OCI-LY3 (cell line): Measurements from ENCODE around the gene STIL.

ENCODE experiments used
- CTCF ChIP-seq: fragments of 200-600, 300-600 bp; sonication (generic); IDR thresholded peaks from 2 replicates; pipeline ENCODE4 v1.5.1; 2014; ENCODE audit warnings: antibody characterized with exemption, low read length, low read depth
- EZH2phosphoT487 ChIP-seq: fragments of 200-600 bp; shearing (Covaris generic); IDR thresholded peaks from 2 replicates; pipeline ENCODE4 v1.6.1; 2018; ENCODE audit warnings: antibody characterized with exemption, mixed run types, low read depth

- no peak for TF ChIP-seq CTCF
- no peak for TF ChIP-seq EZH2phosphoT487
These were observed 87.7 kb downstream of the STIL start for GRCh38 chr1:47226121-47226838.
